Keratinocyte (primary cell): Measurements from ENCODE around the gene NXPE4. TPM values are rescaled to one million over a fixed set of nuclear protein-coding genes. Genes with fewer than 3 reads are reported as not detected.

ENCODE experiments used
- DNase-seq: peaks from one replicate; pipeline ENCODE4 v3.0.0-alpha.2; 2011; ENCODE audit warnings: low read depth, missing footprints, low spot score
- FAIRE-seq: peaks from 2 replicates; lab custom pipeline; 2011; peaks lifted over from hg19 to GRCh38; lab: Jason Lieb, UNC
- H2AFZ ChIP-seq: 2 replicates; pipeline ENCODE4 v1.6.0; 2012; ENCODE audit warnings: low read length, control low read depth, inconsistent platforms; ENCODE audit not compliant: control insufficient read depth
- H3K27ac ChIP-seq: 2 replicates; pipeline ENCODE4 v1.5.1; 2011; ENCODE audit warnings: low read length; ENCODE audit not compliant: control insufficient read depth, insufficient read depth
- H3K27me3 ChIP-seq: 3 replicates; pipeline ENCODE4 v1.6.0; 2011; ENCODE audit warnings: low read length; ENCODE audit not compliant: control insufficient read depth, insufficient read depth; ENCODE audit errors: extremely low read depth
- H3K36me3 ChIP-seq, 2 experiments: 2 replicates in 1 of 2; 3 replicates in 1 of 2; pipeline ENCODE4 v1.5.1; 2011; ENCODE audit warnings: low read length in 2 of 2, mild to moderate bottlenecking in 1 of 2; ENCODE audit not compliant: control insufficient read depth in 2 of 2, insufficient read depth in 2 of 2; ENCODE audit errors: extremely low read depth in 1 of 2
- H3K4me1 ChIP-seq: 3 replicates; pipeline ENCODE4 v1.5.1; 2011; ENCODE audit warnings: low read length; ENCODE audit not compliant: control insufficient read depth, insufficient read depth; ENCODE audit errors: extremely low read depth
- H3K4me2 ChIP-seq: 3 replicates; pipeline ENCODE4 v1.6.0; 2011; ENCODE audit warnings: low read depth, low read length; ENCODE audit not compliant: control insufficient read depth, insufficient read depth; ENCODE audit errors: extremely low read depth
- H3K4me3 ChIP-seq, 3 experiments: fragments of 200-600 bp in 1 of 3; sonication (generic) in 1 of 3; 2 replicates in 2 of 3; 3 replicates in 1 of 3; pipeline ENCODE4 v1.5.1; 2011 to 2016; ENCODE audit warnings: low read length in 3 of 3, mild to moderate bottlenecking in 3 of 3, control low read depth in 2 of 3, inconsistent platforms in 1 of 3, low read depth in 1 of 3, mixed read lengths in 1 of 3, mixed run types in 1 of 3, moderate library complexity in 1 of 3; ENCODE audit not compliant: control insufficient read depth in 2 of 3, insufficient read depth in 2 of 3; ENCODE audit errors: extremely low read depth in 1 of 3
- H3K79me2 ChIP-seq: 2 replicates; pipeline ENCODE4 v1.6.0; 2012; ENCODE audit warnings: low read length; ENCODE audit not compliant: control insufficient read depth, insufficient read depth
- H3K9ac ChIP-seq: 3 replicates; pipeline ENCODE4 v1.6.0; 2011; ENCODE audit warnings: low read length; ENCODE audit not compliant: control insufficient read depth, insufficient read depth; ENCODE audit errors: extremely low read depth
- H3K9me1 ChIP-seq: 3 replicates; pipeline ENCODE4 v1.6.0; 2011; ENCODE audit warnings: low read length; ENCODE audit not compliant: control insufficient read depth, insufficient read depth; ENCODE audit errors: extremely low read depth
- H3K9me3 ChIP-seq: 2 replicates; pipeline ENCODE4 v1.5.1; 2012; ENCODE audit warnings: low read depth, low read length; ENCODE audit not compliant: control insufficient read depth
- H4K20me1 ChIP-seq: 3 replicates; pipeline ENCODE4 v1.6.0; 2011; ENCODE audit warnings: low read length; ENCODE audit not compliant: control insufficient read depth, insufficient read depth; ENCODE audit errors: extremely low read depth
- EZH2 ChIP-seq: IDR thresholded peaks from one replicate; pipeline ENCODE4 v1.6.1; 2012; ENCODE audit warnings: inconsistent platforms, mild to moderate bottlenecking, low read length, moderate library complexity
- dilution Hi-C: fragments of 300-500 bp; cut with MboI; formaldehyde crosslinking; loops from one replicate; pipeline ENCODE4 v1.7.0; 2020; ENCODE audit warnings: low sequenced_read_pairs; ENCODE audit not compliant: extremely low pct_ligation_motif_present
- polyA plus RNA-seq, 5 experiments: library from polyadenylated mRNA; depleted of rRNA in 3 of 5; stranded (reverse) in 3 of 5; stranded (forward) in 1 of 5; unstranded in 1 of 5; fragments of >200 nt; gene quantifications; 1 replicate in 1 of 5; 2 replicates in 3 of 5; 3 replicates in 1 of 5; pipeline versions ENCODE4 v1.2.1 to v1.2.3, GENCODE V29; 2011 to 2012; ENCODE audit warnings: missing spikeins in 2 of 5, low read depth in 1 of 5, low replicate concordance in 1 of 5
- TF ChIP-seq, protein P1 (sequence below), 3 experiments: IDR thresholded peaks in 1 of 3; conservative IDR thresholded peaks in 1 of 3; optimal IDR thresholded peaks in 1 of 3; 2 replicates in 2 of 3; 3 replicates in 1 of 3; pipeline versions ENCODE3 to v1.5.1; 2011; ENCODE audit warnings: low read length in 3 of 3, mild to moderate bottlenecking in 3 of 3, moderate library complexity in 2 of 3, control low read depth in 1 of 3, inconsistent platforms in 1 of 3; ENCODE audit not compliant: insufficient read depth in 2 of 3; ENCODE audit errors: extremely low read depth in 1 of 3

The NXPE4 gene
- polyA plus RNA-seq, 1 donor (not counting 4 experiments of a cell fraction or from before 2014, with no cell fraction given): not detected

DNA sequence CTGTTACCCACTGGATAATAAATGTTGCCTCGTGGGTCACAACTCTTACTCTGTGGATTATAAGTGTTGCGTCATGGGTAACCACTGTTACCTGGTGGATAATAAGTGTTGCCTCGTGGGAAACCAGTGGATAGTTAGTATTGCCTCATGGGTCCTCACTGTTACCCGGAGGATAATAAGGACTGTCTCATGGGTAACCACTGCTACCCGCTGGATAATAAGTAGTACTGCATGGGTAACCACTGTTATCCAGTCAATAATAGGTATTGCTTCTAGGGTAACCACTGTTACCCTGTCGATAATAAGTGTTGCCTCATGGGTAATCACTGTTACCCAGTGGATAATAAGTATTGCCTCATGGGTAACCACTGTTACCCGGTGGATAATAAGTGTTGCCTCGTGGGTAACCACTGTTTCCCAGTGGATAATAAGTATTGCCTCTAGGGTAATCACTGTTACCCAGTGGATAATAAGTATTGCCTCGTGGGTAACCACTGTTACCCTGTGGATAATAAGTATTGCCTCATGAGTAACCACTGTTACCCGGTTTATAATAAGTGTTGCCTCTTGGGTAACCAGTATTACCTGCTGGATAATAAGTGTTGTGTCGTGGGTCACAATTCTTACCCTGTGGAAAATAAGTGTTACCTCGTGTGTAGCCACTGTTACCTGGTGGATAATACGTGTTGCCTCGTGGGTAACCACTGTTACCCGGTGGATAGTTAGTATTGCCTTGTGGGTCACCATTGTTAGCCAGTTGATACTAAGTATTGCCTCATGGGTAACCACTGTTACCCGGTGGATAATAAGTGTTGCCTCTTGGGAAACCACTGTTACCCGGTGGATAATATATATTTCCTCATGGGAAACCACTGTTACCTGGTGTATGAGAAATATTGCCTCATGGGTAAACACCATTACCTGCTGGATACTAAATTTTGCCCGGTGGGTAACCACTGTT lies 15.7 kb upstream of the NXPE4 start:
- H3K27me3 ChIP-seq: no peaks in the 10 kb centered on the region
- DNase-seq (no peak), FAIRE-seq (no peak)
- no peaks in the 10 kb centered on the region for H3K36me3 ChIP-seq
- no peak overlapping the region for H3K9ac ChIP-seq
- H3K79me2 ChIP-seq: no peaks in the 10 kb centered on the region
- no peaks in the 10 kb centered on the region for H3K9me1 ChIP-seq
- TF ChIP-seq, protein P1, sequence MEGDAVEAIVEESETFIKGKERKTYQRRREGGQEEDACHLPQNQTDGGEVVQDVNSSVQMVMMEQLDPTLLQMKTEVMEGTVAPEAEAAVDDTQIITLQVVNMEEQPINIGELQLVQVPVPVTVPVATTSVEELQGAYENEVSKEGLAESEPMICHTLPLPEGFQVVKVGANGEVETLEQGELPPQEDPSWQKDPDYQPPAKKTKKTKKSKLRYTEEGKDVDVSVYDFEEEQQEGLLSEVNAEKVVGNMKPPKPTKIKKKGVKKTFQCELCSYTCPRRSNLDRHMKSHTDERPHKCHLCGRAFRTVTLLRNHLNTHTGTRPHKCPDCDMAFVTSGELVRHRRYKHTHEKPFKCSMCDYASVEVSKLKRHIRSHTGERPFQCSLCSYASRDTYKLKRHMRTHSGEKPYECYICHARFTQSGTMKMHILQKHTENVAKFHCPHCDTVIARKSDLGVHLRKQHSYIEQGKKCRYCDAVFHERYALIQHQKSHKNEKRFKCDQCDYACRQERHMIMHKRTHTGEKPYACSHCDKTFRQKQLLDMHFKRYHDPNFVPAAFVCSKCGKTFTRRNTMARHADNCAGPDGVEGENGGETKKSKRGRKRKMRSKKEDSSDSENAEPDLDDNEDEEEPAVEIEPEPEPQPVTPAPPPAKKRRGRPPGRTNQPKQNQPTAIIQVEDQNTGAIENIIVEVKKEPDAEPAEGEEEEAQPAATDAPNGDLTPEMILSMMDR (optimal IDR thresholded peaks at IDR 0.05 in 1 of 3, IDR thresholded peaks at IDR 0.05 in 1 of 3, conservative IDR thresholded peaks at IDR 0.05 in 1 of 3; ENCODE audit: extremely low read depth in 1 of 3, insufficient read depth in 2 of 3, low read length in 3 of 3): no peak
- TF ChIP-seq EZH2: no peak
- H3K4me3 ChIP-seq: no peak overlapping the region
- H3K27ac ChIP-seq: no peak overlapping the region
- H3K4me2 ChIP-seq: no peak overlapping the region
- peaks cover 5% of the 10 kb centered on the region for H3K9me3 ChIP-seq
- dilution Hi-C loops: no loop called here
- no peak overlapping the region for H2AFZ ChIP-seq
- no peaks in the 10 kb centered on the region for H4K20me1 ChIP-seq
- no peaks in the 10 kb centered on the region for H3K4me1 ChIP-seq

DNA sequence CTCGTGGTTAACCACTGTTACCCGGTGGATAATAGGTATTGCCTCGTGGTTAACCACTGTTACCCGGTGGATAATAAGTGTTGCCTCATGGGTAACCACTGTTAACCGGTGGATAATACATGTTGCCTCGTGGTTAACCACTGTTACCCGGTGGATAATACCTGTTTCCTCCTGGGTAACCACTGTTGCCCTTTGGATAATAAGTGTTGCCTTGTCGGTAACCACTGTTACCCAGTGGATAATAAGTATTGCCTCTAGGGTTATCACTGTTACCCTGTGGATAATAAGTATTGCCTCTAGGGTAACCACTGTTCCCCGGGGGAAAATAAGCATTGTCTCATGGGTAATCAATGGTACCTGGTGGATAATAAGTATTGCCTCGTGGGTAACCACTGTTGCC lies 15.0 kb upstream of the NXPE4 start:
- H3K79me2 ChIP-seq: no peaks in the 10 kb centered on the region
- no peak overlapping the region for H3K9ac ChIP-seq
- H3K9me3 ChIP-seq: peaks cover 5% of the 10 kb centered on the region
- no peaks in the 10 kb centered on the region for H4K20me1 ChIP-seq
- no peak overlapping the region for H3K4me2 ChIP-seq
- no peak for FAIRE-seq
- H3K27ac ChIP-seq: no peak overlapping the region
- no peaks in the 10 kb centered on the region for H3K36me3 ChIP-seq
- no peaks in the 10 kb centered on the region for H3K27me3 ChIP-seq
- dilution Hi-C loops: no loop called here
- H3K9me1 ChIP-seq: no peaks in the 10 kb centered on the region
- H3K4me3 ChIP-seq: no peak overlapping the region
- no peak for DNase-seq
- H2AFZ ChIP-seq: no peak overlapping the region
- TF ChIP-seq, protein P1 (optimal IDR thresholded peaks at IDR 0.05 in 1 of 3, IDR thresholded peaks at IDR 0.05 in 1 of 3, conservative IDR thresholded peaks at IDR 0.05 in 1 of 3; ENCODE audit: extremely low read depth in 1 of 3, insufficient read depth in 2 of 3, low read length in 3 of 3): no peak
- TF ChIP-seq EZH2: no peak
- H3K4me1 ChIP-seq: no peaks in the 10 kb centered on the region
